Stimulated activated naive B cell treated with anti-CD40 and anti-IgM and Interleukin-4, amounts not matched to agents 10 μg/mL and 1 μg/mL and 100 μg/mL, for 72 hours (primary cell): Measurements from ENCODE around the gene TPST2.

Experiments
- ATAC-seq, 2 donors: fragments of 150-1000 bp; cut with Tn5 transposase; replicated peaks; 2 replicates each; pipeline ENCODE4 v1.10.0; 2021; ENCODE audit warnings: moderate library complexity in 1 of 2
- DNase-seq: peaks from one replicate; pipeline ENCODE4 v3.0.0; 2021
- H3K27ac Mint-ChIP-seq: one replicate; pipeline ENCODE4 v1.8.0; 2022; ENCODE audit warnings: mild to moderate bottlenecking, mixed read lengths
- H3K27me3 Mint-ChIP-seq, 2 donors: one replicate each; pipeline ENCODE4 v1.8.0; 2022; ENCODE audit warnings: mixed read lengths in 2 of 2
- H3K36me3 Mint-ChIP-seq, 2 donors: one replicate each; pipeline ENCODE4 v1.8.0; 2022; ENCODE audit warnings: mixed read lengths in 2 of 2, mild to moderate bottlenecking in 1 of 2
- H3K4me1 Mint-ChIP-seq, 2 donors: one replicate each; pipeline ENCODE4 v1.8.0; 2022; ENCODE audit warnings: mixed read lengths in 2 of 2, mild to moderate bottlenecking in 1 of 2
- H3K4me3 Mint-ChIP-seq, 2 donors: one replicate each; pipeline ENCODE4 v1.8.0; 2022; ENCODE audit warnings: mild to moderate bottlenecking in 2 of 2, mixed read lengths in 2 of 2, moderate library complexity in 1 of 2
- H3K9me3 Mint-ChIP-seq, 2 donors: one replicate each; pipeline ENCODE4 v1.8.0; 2022; ENCODE audit warnings: mixed read lengths in 2 of 2, mild to moderate bottlenecking in 1 of 2

The TPST2 gene

DNA sequence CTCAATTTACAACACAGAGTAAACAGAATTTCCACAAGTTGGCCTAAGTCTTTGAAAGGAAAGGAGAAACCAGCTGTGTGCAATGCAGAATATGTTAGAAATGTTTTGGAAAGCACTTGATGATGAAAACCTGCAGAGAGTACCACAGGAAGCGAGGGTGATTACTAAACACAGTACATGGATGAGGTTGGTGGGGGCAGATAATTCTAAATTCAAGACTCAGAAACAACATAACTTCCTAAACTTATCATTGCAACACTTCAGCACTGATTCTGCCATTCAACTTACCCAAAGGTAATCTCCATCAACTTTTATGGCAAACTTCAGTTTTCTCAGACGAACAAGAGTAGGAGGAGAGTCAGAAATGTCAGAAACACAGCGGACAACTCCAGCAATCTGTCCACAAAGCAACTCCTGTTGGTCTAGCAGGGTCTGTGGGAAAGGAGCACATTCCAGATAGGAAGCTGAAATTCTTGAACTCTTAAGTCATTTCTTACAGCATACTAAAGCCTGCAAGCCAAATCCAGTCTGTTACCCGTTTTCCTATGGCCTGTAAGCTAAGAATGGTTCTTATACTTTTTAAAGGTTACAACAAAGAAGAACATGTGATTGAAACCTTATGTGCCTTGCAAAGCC is 113.1 kb downstream of the TPST2 start:
- ATAC-seq = no peak
- H3K36me3 Mint-ChIP-seq = peaks cover 18 to 53% of the 10 kb centered on the region in 2 donors

DNA sequence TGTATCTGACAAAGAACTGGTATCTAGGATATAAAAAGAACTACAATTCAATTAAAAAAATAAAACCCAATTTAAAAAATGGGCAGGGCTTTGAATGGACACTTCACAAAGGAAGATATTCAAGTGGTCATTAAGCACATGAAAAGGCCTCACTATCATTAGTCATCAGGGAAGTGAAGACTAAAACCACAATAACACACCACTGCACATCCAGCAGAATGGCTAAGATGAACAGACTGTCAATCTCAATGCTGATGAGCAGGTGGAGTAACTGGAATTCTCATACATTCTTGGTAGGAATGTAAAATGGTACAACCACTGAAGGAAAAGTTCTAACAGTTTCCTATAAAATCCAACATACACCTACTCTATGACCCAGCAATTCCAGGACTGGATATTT is 115.2 kb downstream of the TPST2 start:
- no peaks in the 10 kb centered on the region for H3K27me3 Mint-ChIP-seq
- H3K27ac Mint-ChIP-seq = no peak overlapping the region
- H3K4me3 Mint-ChIP-seq = no peak overlapping the region
- ATAC-seq (peak in 1 of 2 donors; percentile 39), DNase-seq (no peak)
- H3K9me3 Mint-ChIP-seq = no peaks in the 10 kb centered on the region
- H3K36me3 Mint-ChIP-seq = peaks cover 24 to 47% of the 10 kb centered on the region in 2 donors
- peaks cover 18 to 31% of the 10 kb centered on the region in 2 donors for H3K4me1 Mint-ChIP-seq

More for the DNA sequence above, 113.1 kb downstream of the TPST2 start:
- Mint-ChIP-seq H3K9me3 (no peaks in the 10 kb centered on the region), H3K4me1 (peaks cover 35 to 52% of the 10 kb centered on the region in 2 donors), H3K27ac (no peak overlapping the region), H3K4me3 (no peak overlapping the region), H3K27me3 (no peaks in the 10 kb centered on the region)
- DNase-seq = no peak
